ENCODE measurements around the gene UGT1A8. TPM values are rescaled to one million over a fixed set of nuclear protein-coding genes. Genes with fewer than 3 reads are reported as not detected.

Gene UGT1A8
- total RNA-seq, 2 donors from 2014 or later, result not detected

DNA sequence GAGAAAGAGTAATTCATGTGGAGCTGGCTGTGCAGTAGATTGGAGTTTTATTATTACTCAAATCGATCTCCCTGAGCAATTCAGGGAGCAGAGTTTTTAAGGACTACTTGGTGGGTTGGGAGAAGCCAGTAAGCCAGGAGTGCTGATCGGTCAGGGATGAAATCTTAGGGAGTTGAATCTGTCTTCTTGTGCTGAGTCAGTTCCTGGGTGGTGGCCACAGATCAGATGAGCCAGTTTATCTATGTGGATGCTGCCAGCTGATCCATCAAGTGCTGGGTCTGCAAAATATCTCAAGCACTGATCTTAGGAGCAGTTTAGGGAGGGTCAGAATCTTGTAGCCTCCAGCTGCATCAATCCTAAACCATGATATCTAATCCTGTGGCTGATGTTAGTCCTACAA, 17.0 kb upstream of the UGT1A8 start:
- Histone ChIP-seq H3K4me3 (ENCODE audit: low read length) (no peak overlapping the region), H3K9ac (ENCODE audit: extremely low read depth, low read length, poor library complexity, severe bottlenecking) (no peak overlapping the region), H3K36me3 (ENCODE audit: control insufficient read depth, insufficient read depth, low read length) (no peaks in the 10 kb centered on the region), H3K27ac (ENCODE audit: low read depth, low read length) (no peak overlapping the region), H3K9me3 (ENCODE audit: control insufficient read depth, low read length) (no peaks in the 10 kb centered on the region), H3K27me3 (ENCODE audit: control insufficient read depth, insufficient read depth, low read length, poor library complexity, severe bottlenecking) (no peaks in the 10 kb centered on the region), H3K4me1 (ENCODE audit: control insufficient read depth, insufficient read depth, low read length) (no peaks in the 10 kb centered on the region)
- Mint-ChIP-seq H3K36me3 (ENCODE audit: low read depth) (no peaks in the 10 kb centered on the region), H3K4me3 (no peak overlapping the region), H3K4me1 (no peaks in the 10 kb centered on the region), H3K27ac (no peak overlapping the region), H3K9me3 (peaks cover 15% of the 10 kb centered on the region), H3K27me3 (ENCODE audit: insufficient read depth) (peaks cover 6% of the 10 kb centered on the region)
- TF ChIP-seq, protein P1, sequence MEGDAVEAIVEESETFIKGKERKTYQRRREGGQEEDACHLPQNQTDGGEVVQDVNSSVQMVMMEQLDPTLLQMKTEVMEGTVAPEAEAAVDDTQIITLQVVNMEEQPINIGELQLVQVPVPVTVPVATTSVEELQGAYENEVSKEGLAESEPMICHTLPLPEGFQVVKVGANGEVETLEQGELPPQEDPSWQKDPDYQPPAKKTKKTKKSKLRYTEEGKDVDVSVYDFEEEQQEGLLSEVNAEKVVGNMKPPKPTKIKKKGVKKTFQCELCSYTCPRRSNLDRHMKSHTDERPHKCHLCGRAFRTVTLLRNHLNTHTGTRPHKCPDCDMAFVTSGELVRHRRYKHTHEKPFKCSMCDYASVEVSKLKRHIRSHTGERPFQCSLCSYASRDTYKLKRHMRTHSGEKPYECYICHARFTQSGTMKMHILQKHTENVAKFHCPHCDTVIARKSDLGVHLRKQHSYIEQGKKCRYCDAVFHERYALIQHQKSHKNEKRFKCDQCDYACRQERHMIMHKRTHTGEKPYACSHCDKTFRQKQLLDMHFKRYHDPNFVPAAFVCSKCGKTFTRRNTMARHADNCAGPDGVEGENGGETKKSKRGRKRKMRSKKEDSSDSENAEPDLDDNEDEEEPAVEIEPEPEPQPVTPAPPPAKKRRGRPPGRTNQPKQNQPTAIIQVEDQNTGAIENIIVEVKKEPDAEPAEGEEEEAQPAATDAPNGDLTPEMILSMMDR (conservative IDR thresholded peaks at IDR 0.05), result no peak
- 89 to 100% methylated on average over 2 of the region's 2 CpGs for WGBS, 2 experiments (ENCODE audit: insufficient coverage in 1 of 2, insufficient read length in 1 of 2)
- DNase-seq, result no peak

DNA sequence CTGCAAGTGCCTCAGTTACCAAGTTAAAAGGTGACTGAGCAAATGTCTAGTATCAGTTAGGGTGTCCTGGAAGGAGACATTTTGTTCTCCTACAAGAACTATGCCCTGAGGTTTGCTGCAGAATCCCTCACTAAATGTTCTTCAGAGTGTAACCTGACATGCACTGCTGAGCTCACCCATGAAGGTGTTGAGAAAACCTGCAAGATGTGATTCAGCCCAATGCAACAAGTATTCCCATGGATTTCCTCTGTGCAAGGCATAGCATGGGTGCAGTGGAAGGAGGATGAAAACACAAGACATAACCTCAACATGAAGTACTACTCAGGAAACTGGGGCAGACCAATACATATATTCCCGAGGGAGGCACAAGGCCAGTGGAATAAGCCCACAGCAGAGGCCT, 15.4 kb upstream of the UGT1A8 start:
- H3K27me3 Mint-ChIP-seq (ENCODE audit: insufficient read depth), result peaks cover 6% of the 10 kb centered on the region
- H3K27me3 ChIP-seq (ENCODE audit: control insufficient read depth, insufficient read depth, low read length, poor library complexity, severe bottlenecking), result no peaks in the 10 kb centered on the region
- WGBS, 2 experiments (ENCODE audit: insufficient coverage in 1 of 2, insufficient read length in 1 of 2), result 83% methylated on average over 1 of the region's 1 CpG; no CpG with 5 or more reads in 1 of the 2 experiments
- no peaks in the 10 kb centered on the region for H3K36me3 Mint-ChIP-seq (ENCODE audit: low read depth)
- no peak overlapping the region for H3K4me3 ChIP-seq (ENCODE audit: low read length)
- no peak for DNase-seq
- H3K9ac ChIP-seq (ENCODE audit: extremely low read depth, low read length, poor library complexity, severe bottlenecking), result no peak overlapping the region
- no peak overlapping the region for H3K27ac ChIP-seq (ENCODE audit: low read depth, low read length)
- peaks cover 4% of the 10 kb centered on the region for H3K9me3 Mint-ChIP-seq
- H3K27ac Mint-ChIP-seq, result no peak overlapping the region
- no peaks in the 10 kb centered on the region for H3K4me1 ChIP-seq (ENCODE audit: control insufficient read depth, insufficient read depth, low read length)
- no peaks in the 10 kb centered on the region for H3K9me3 ChIP-seq (ENCODE audit: control insufficient read depth, low read length)
- no peaks in the 10 kb centered on the region for H3K4me1 Mint-ChIP-seq
- TF ChIP-seq, protein P1 (conservative IDR thresholded peaks at IDR 0.05), result no peak
- no peak overlapping the region for H3K4me3 Mint-ChIP-seq
- no peaks in the 10 kb centered on the region for H3K36me3 ChIP-seq (ENCODE audit: control insufficient read depth, insufficient read depth, low read length)

DNA sequence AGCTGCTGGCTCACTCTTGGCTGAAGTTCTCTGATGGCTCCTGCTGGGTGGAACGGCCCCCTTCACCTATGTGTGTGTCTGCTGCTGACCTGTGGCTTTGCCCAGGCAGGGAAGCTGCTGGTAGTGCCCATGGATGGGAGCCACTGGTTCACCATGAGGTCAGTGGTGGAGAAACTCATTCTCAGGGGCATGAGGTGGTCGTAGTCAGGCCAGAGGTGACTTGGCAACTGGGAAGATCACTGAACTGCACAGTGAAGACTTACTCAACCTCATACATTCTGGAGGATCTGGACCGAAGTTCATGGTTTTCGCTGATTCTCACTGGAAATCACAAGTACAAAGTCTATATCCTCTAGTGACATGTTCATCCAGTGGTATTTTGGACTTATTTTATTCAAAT, 13.9 kb upstream of the UGT1A8 start:
- Histone ChIP-seq H3K4me1 (ENCODE audit: control insufficient read depth, insufficient read depth, low read length) (no peaks in the 10 kb centered on the region), H3K27me3 (ENCODE audit: control insufficient read depth, insufficient read depth, low read length, poor library complexity, severe bottlenecking) (no peaks in the 10 kb centered on the region), H3K9me3 (ENCODE audit: control insufficient read depth, low read length) (no peaks in the 10 kb centered on the region), H3K36me3 (ENCODE audit: control insufficient read depth, insufficient read depth, low read length) (no peaks in the 10 kb centered on the region), H3K27ac (ENCODE audit: low read depth, low read length) (no peak overlapping the region), H3K9ac (ENCODE audit: extremely low read depth, low read length, poor library complexity, severe bottlenecking) (no peak overlapping the region), H3K4me3 (ENCODE audit: low read length) (no peak overlapping the region)
- no peak for DNase-seq
- WGBS, 2 experiments (ENCODE audit: insufficient coverage in 1 of 2, insufficient read length in 1 of 2), result 87 to 100% methylated on average over 4 of the region's 4 CpGs
- peaks cover 4% of the 10 kb centered on the region for H3K9me3 Mint-ChIP-seq
- no peak overlapping the region for H3K27ac Mint-ChIP-seq
- peaks cover 4% of the 10 kb centered on the region for H3K27me3 Mint-ChIP-seq (ENCODE audit: insufficient read depth)
- H3K4me3 Mint-ChIP-seq, result no peak overlapping the region
- H3K4me1 Mint-ChIP-seq, result no peaks in the 10 kb centered on the region
- TF ChIP-seq, protein P1 (conservative IDR thresholded peaks at IDR 0.05), result no peak
- no peaks in the 10 kb centered on the region for H3K36me3 Mint-ChIP-seq (ENCODE audit: low read depth)
